ENCODE results near the gene FHIT.

FHIT gene

DNA sequence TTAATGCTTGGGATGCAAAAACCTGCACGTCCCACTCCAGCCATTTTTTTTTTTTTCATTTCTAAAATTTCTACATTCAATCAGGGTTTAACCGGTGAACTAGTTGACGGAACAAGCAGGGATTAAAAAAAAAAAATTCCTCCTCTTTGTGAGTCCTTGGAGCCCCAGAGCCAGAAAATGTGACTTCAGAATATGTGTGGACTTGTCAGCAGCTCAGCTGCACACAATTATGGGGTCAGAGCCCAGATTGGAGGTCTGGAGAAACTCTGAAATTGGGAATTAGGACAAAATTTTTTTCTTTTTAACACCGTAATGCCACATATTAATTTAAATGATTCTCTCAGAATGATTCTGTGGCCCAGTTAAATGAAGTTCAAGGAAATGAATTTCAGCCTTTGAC is 1280.5 kb downstream of the FHIT start:
- TF ChIP-seq SIN3A (IDR thresholded peaks at IDR 0.05; ENCODE audit: borderline replicate concordance, insufficient read depth, low read length): no peak
- no peak for TF ChIP-seq POLR2AphosphoS5 (IDR thresholded peaks at IDR 0.05; ENCODE audit: low read depth, low read length)
- no peak for TF ChIP-seq REST (IDR thresholded peaks at IDR 0.05; ENCODE audit: insufficient read depth in 1 of 2, low read depth in 2 of 2, low read length in 2 of 2)
- TF ChIP-seq FOXP2 (optimal IDR thresholded peaks at IDR 0.05; ENCODE audit: borderline replicate concordance, extremely low read depth, extremely low read length, insufficient read depth): no peak
- no peak for TF ChIP-seq TAF1 (IDR thresholded peaks at IDR 0.05; ENCODE audit: borderline replicate concordance, insufficient read depth, low read length)

- no peak for TF ChIP-seq TAF1 (IDR thresholded peaks at IDR 0.05; ENCODE audit: borderline replicate concordance, insufficient read depth, low read length)
Observed at GRCh38 chr3:59970376-59970775, 1280.9 kb downstream of the FHIT start.

GRCh38 chr3:59968513-59969045 is 1282.7 kb downstream of the FHIT start:
- TF ChIP-seq POLR2AphosphoS5 (IDR thresholded peaks at IDR 0.05; ENCODE audit: low read depth, low read length) (no peak), TAF1 (IDR thresholded peaks at IDR 0.05; ENCODE audit: borderline replicate concordance, insufficient read depth, low read length) (no peak), SIN3A (IDR thresholded peaks at IDR 0.05; ENCODE audit: borderline replicate concordance, insufficient read depth, low read length) (no peak), REST (IDR thresholded peaks at IDR 0.05; ENCODE audit: insufficient read depth in 1 of 2, low read depth in 2 of 2, low read length in 2 of 2) (no peak), FOXP2 (optimal IDR thresholded peaks at IDR 0.05; ENCODE audit: borderline replicate concordance, extremely low read depth, extremely low read length, insufficient read depth) (no peak)

DNA sequence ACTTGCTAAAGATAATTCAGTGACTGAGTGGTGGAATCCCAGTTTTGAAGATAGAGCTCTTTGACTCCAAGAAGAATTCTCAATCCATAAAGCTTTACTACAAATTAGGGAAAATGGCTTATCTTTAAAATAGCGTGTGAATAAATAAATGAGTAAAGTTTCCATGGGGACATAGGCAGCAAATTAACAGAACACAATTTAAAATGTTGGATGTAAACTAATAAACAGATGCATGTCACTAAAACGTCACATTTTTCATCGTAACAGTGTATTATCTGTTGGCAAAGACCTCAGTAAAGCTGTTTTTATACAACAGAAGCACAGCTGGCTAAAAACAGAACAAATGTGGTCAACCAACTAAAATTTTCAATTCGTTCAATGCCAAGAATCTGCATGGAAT is 1287.6 kb downstream of the FHIT start:
- no peak for TF ChIP-seq POLR2AphosphoS5 (IDR thresholded peaks at IDR 0.05; ENCODE audit: low read depth, low read length)
- TF ChIP-seq REST (IDR thresholded peaks at IDR 0.05; ENCODE audit: insufficient read depth in 1 of 2, low read depth in 2 of 2, low read length in 2 of 2): no peak
- TF ChIP-seq SIN3A (IDR thresholded peaks at IDR 0.05; ENCODE audit: borderline replicate concordance, insufficient read depth, low read length): no peak
- TF ChIP-seq FOXP2 (optimal IDR thresholded peaks at IDR 0.05; ENCODE audit: borderline replicate concordance, extremely low read depth, extremely low read length, insufficient read depth): no peak
- TF ChIP-seq TAF1 (IDR thresholded peaks at IDR 0.05; ENCODE audit: borderline replicate concordance, insufficient read depth, low read length): no peak

DNA sequence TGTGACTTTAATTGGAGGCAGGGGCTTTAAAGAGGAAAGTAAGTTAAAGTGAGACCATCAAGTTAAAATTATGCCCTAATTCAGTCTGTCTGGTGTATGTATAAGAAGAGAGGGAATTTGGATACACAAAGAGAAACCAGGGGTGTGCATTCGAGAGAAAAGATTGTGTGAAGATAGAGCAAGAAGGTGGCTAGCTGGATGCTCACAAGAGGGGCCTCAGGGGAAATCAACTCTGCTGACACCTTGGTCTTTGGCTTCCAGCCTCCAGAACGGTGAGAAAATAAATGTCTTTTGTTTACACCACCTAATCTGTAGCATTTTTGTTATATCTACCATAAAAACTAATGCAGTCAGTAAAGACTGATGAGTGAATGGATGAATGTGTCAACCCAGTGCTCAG is 1294.1 kb downstream of the FHIT start:
- TF ChIP-seq SIN3A (IDR thresholded peaks at IDR 0.05; ENCODE audit: borderline replicate concordance, insufficient read depth, low read length) (no peak), FOXP2 (optimal IDR thresholded peaks at IDR 0.05; ENCODE audit: borderline replicate concordance, extremely low read depth, extremely low read length, insufficient read depth) (no peak), POLR2AphosphoS5 (IDR thresholded peaks at IDR 0.05; ENCODE audit: low read depth, low read length) (no peak), TAF1 (IDR thresholded peaks at IDR 0.05; ENCODE audit: borderline replicate concordance, insufficient read depth, low read length) (no peak), REST (IDR thresholded peaks at IDR 0.05; ENCODE audit: insufficient read depth in 1 of 2, low read depth in 2 of 2, low read length in 2 of 2) (no peak)
